Pons (tissue), 1 donor: Measurements from ENCODE around the gene PTGER3.
"Not testable (repeated sequence)": the region's sequence is repeated elsewhere in the genome, so short reads cannot be mapped to it uniquely, and the experiment has no call there.

Experiments
- DNase-seq: peaks from one replicate; pipeline ENCODE4 v3.0.0-alpha.2; 2016; ENCODE audit warnings: low spot score

The PTGER3 gene

GRCh38 chr1:70947835-70948234 lies 99.8 kb downstream of the PTGER3 start:
- no peak for DNase-seq

GRCh38 chr1:70945676-70946075 lies 101.9 kb downstream of the PTGER3 start:
- DNase-seq: no peak

- peak; percentile 1 for DNase-seq
Observed at GRCh38 chr1:70945251-70945650, 102.4 kb downstream of the PTGER3 start.

DNA sequence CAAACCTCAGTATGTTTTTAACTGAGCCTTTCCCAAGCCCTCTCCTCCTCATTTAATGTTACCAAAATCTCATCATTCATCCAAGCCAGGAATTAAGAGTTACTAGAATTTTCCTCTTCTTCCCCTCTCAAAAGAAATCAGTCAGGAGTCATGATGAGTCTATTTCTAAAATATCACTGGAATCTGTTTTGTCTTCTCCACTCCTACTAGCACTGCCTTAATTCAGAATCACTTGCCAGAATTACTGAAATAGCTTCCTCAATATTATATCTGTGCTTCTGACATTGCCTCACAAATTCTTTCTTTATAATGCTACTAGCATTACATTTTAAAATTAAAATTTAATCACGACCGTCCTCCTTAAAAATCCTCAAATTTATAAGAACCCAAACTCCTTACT lies 106.1 kb downstream of the PTGER3 start:
- no peak for DNase-seq

- DNase-seq: not testable (repeated sequence)
Observed at GRCh38 chr1:70940398-70940797, 107.2 kb downstream of the PTGER3 start.

DNA sequence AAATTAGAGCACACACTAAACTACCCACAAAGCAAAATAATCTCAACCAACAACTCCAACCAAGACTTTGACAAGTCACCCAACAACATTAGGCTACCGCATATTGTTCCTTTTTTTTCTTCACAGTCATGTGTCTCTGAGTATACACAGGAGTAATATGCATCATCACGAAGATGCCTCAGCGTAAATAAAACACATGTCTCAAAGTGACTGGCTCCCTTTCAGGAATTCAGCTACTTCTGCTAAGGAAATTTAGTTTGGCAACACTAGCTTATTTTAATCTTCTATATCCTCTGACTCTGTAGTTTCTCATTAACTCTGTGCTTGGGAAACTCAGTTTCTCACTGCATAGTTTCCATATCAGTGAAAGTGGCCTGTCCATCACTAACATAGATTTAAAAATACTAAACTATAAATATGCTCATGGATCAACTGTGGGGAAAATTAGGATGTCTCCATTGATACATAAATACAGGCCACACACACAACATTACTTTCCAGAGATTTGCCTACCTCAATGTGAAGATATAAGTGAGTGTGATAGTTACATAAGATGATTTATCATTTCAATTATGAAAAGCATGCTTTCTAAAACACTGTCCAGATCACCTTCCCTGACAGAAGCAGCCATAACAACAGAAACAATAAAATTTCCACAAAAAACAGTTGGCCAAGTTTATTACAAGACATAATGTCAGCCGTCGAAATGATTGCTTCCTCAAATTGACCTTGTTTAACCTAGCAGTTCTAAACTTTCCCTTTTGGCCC lies 113.2 kb downstream of the PTGER3 start:
- no peak for DNase-seq

DNA sequence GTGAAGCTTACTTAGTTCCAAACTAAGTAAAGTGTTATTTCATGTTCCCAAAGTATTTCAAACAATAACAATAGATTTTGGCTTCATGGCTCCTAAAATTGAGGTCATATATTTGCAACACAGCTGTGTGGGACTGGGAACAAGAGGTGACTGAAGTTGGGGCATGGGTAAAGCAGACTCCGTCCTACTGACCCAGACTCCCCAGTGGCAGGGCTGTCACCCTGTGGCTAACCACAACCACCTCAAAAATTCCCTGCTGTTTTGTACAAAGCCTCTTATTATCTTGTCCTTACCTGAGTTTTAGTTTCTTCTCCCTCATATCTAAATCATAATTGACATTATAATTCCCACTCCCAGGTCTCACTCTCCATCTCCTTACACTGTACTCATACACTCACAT lies 117.6 kb downstream of the PTGER3 start:
- no peak for DNase-seq

DNA sequence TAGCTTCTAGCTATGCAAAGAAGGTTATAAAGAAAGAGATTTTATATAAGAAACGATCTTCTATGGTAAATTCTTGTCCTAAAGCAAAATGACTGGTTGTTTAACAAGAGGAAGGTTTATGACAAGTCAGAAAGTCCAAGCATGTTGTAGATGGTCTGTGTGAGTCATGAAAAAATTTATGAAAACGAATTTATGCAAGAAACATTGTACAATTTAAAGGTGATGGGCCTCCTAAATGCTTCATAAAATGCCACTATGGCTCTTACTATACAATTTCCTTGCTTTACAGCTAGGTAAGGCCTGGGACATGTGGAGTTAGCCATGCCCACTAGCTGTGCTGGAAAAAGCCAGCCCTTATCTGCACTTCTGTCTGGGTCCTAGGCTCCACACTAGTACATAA lies 125.4 kb downstream of the PTGER3 start:
- no peak for DNase-seq
